NCI-H2171 treated with DMSO at 0.1 percent for 48 hours (cell line): ENCODE measurements around the gene KCNJ10.
A peak's percentile ranks its signal among the peaks of the same experiment; 100 is the strongest.
"Not testable (repeated sequence)": the region's sequence is repeated elsewhere in the genome, so short reads cannot be mapped to it uniquely, and the experiment has no call there.

Experiments used
- DNase-seq: peaks from one replicate; lab custom pipeline; 2025; lab: John Stamatoyannopoulos, UW

KCNJ10 gene

GRCh38 chr1:160069460-160070231, at the start of gene KCNJ10:
KCNJ10 (minus strand) TSS chr1:160070160; CDS start chr1:160042532, 27,628 bp downstream.
- DNase-seq = no peak

- DNase-seq = no peak
These were observed 49.0 kb upstream of the KCNJ10 start for GRCh38 chr1:160118928-160119327.

- DNase-seq = no peak
These were observed 47.8 kb upstream of the KCNJ10 start for GRCh38 chr1:160117709-160118183.

- no peak for DNase-seq
These were observed 47.3 kb upstream of the KCNJ10 start for GRCh38 chr1:160117300-160117699.

GRCh38 chr1:160116283-160117147, 46.6 kb upstream of the KCNJ10 start:
- no peak for DNase-seq

GRCh38 chr1:160115545-160116282, 45.8 kb upstream of the KCNJ10 start, which contains the start of gene ATP1A2:
ATP1A2 (plus strand) TSS chr1:160115759; CDS start chr1:160115862, 103 bp downstream.
- DNase-seq = no peak

- no peak for DNase-seq
These were observed 44.1 kb upstream of the KCNJ10 start for GRCh38 chr1:160114085-160114484.

GRCh38 chr1:160113407-160113806, 43.4 kb upstream of the KCNJ10 start:
- DNase-seq = no peak

GRCh38 chr1:160112357-160112756, 42.4 kb upstream of the KCNJ10 start:
- peak; percentile 52 for DNase-seq

GRCh38 chr1:160111462-160111861, 41.5 kb upstream of the KCNJ10 start:
- not testable (repeated sequence) for DNase-seq

GRCh38 chr1:160109686-160110085, 39.7 kb upstream of the KCNJ10 start:
- DNase-seq = no peak

- peak; percentile 8 for DNase-seq
These were observed 39.1 kb upstream of the KCNJ10 start for GRCh38 chr1:160108888-160109662.

- DNase-seq = no peak
These were observed 37.6 kb upstream of the KCNJ10 start for GRCh38 chr1:160107512-160107911.

GRCh38 chr1:160105155-160105554, 35.2 kb upstream of the KCNJ10 start:
- no peak for DNase-seq

GRCh38 chr1:160104486-160104885, 34.5 kb upstream of the KCNJ10 start:
- no peak for DNase-seq

GRCh38 chr1:160103658-160104408, 33.9 kb upstream of the KCNJ10 start:
- DNase-seq = peak; percentile 28

GRCh38 chr1:160101717-160102522, 32.0 kb upstream of the KCNJ10 start:
- DNase-seq = no peak

- DNase-seq = peak; percentile 89
These were observed 31.2 kb upstream of the KCNJ10 start for GRCh38 chr1:160101037-160101716.
